Dendritic cell treated with granulocyte-macrophage colony-stimulating factor and Interleukin-4, amounts not matched to agents 40 ng/mL and 50 ng/mL, for 4 days (primary cell): Measurements from ENCODE around the gene FMO4.
"Not testable (repeated sequence)": the region's sequence is repeated elsewhere in the genome, so short reads cannot be mapped to it uniquely, and the experiment has no call there.

ENCODE experiments used
- H3K27ac Mint-ChIP-seq: one replicate; pipeline ENCODE4 v1.8.0; 2022; ENCODE audit warnings: mild to moderate bottlenecking, mixed read lengths
- H3K27me3 Mint-ChIP-seq: one replicate; pipeline ENCODE4 v1.8.0; 2022; ENCODE audit warnings: mild to moderate bottlenecking, mixed read lengths
- H3K36me3 Mint-ChIP-seq: one replicate; pipeline ENCODE4 v1.8.0; 2022; ENCODE audit warnings: low read depth, mixed read lengths
- H3K4me1 Mint-ChIP-seq: one replicate; pipeline ENCODE4 v1.8.0; 2022; ENCODE audit warnings: low read depth, mixed read lengths
- H3K4me3 Mint-ChIP-seq: one replicate; pipeline ENCODE4 v1.8.0; 2022; ENCODE audit warnings: mild to moderate bottlenecking, moderate library complexity, mixed read lengths
- H3K9me3 Mint-ChIP-seq: one replicate; pipeline ENCODE4 v1.8.0; 2022; ENCODE audit warnings: mixed read lengths
- intact Hi-C: fragments of 100-400 bp; cut with micrococcal nuclease; formaldehyde crosslinking; loops from one replicate; pipeline ENCODE4 v1.15.0; 2022

Gene FMO4

GRCh38 chr1:171350594-171350993 is 36.6 kb downstream of the FMO4 start:
- Mint-ChIP-seq H3K27me3 (no peaks in the 10 kb centered on the region), H3K4me3 (no peak overlapping the region), H3K4me1 (peaks cover 5% of the 10 kb centered on the region), H3K36me3 (no peaks in the 10 kb centered on the region), H3K27ac (no peak overlapping the region), H3K9me3 (no peaks in the 10 kb centered on the region)
- intact Hi-C loops = no loop called here

GRCh38 chr1:171351961-171352360 is 38.0 kb downstream of the FMO4 start:
- Mint-ChIP-seq H3K27ac (no peak overlapping the region), H3K4me3 (no peak overlapping the region), H3K27me3 (no peaks in the 10 kb centered on the region), H3K4me1 (peaks cover 5% of the 10 kb centered on the region), H3K9me3 (no peaks in the 10 kb centered on the region), H3K36me3 (no peaks in the 10 kb centered on the region)
- intact Hi-C loops = no loop called here

DNA sequence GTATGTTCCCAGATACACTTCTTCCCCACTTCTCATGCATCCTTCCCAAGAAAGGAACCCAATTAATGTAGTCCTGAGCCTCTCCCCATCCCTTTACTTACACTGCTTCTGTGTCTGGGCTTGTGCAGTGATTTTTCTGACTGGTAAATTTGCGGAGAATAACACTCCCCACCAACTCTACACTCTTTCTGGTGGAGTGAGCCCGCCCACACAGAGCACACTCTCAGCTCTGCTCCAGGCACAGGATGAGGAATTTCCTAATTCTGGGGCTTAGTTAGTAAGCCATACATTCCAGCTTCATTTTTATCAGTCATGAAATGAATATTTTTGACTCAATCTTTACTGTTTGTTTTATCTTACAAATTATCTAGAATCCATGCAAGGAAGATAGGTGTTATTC is 38.6 kb downstream of the FMO4 start:
- Mint-ChIP-seq H3K4me3 (no peak overlapping the region), H3K27me3 (no peaks in the 10 kb centered on the region), H3K27ac (no peak overlapping the region), H3K36me3 (no peaks in the 10 kb centered on the region), H3K4me1 (peaks cover 5% of the 10 kb centered on the region), H3K9me3 (no peaks in the 10 kb centered on the region)
- intact Hi-C loops = no loop called here

GRCh38 chr1:171355727-171356126 is 41.7 kb downstream of the FMO4 start:
- H3K36me3 Mint-ChIP-seq = no peaks in the 10 kb centered on the region
- H3K9me3 Mint-ChIP-seq = no peaks in the 10 kb centered on the region
- H3K27me3 Mint-ChIP-seq = no peaks in the 10 kb centered on the region
- intact Hi-C loops = no loop called here
- H3K4me1 Mint-ChIP-seq = peaks cover under 1% of the 10 kb centered on the region
- H3K27ac Mint-ChIP-seq = no peak overlapping the region
- H3K4me3 Mint-ChIP-seq = no peak overlapping the region

DNA sequence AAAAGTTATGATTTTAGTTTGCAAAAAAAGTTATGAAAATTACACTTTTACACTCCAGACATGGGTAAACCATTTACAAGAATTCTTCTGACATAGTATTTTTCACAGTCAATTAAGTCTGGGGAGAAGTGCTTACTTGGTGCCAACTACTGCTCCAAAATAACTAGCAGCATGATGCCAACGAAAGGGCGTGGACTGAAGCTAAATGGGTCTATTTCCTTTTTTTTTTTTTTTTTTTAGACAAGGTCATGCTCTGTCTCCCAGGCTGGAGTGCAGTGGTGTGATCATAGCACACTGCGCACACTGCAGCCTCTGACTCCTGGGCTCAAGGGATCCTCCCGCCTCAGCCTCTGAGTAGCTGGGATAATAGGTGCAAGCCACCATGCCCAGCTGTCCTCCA is 43.2 kb downstream of the FMO4 start:
- Mint-ChIP-seq H3K27me3 (no peaks in the 10 kb centered on the region), H3K4me3 (no peak overlapping the region), H3K4me1 (no peaks in the 10 kb centered on the region), H3K36me3 (no peaks in the 10 kb centered on the region), H3K9me3 (peaks cover 6% of the 10 kb centered on the region), H3K27ac (no peak overlapping the region)
- intact Hi-C loops = no loop called here

DNA sequence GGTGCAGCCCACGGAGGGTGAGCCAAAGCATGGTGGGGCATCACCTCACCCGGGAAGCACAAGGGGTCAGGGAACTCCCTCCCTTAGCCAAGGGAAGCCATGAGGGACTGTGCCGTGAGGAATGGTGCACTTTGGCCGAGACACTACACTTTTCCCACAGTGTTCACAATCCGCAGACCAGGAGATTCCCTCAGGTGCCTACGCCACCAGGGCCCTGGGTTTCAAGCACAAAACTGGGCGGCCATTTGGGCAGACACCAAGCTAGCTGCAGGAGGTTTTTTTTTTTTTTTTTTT is 45.3 kb downstream of the FMO4 start:
- H3K27ac Mint-ChIP-seq, H3K4me3 Mint-ChIP-seq, intact Hi-C loops, H3K27me3 Mint-ChIP-seq, H3K36me3 Mint-ChIP-seq, H3K4me1 Mint-ChIP-seq: not testable (repeated sequence)
- H3K9me3 Mint-ChIP-seq = peaks cover 13% of the 10 kb centered on the region

- H3K27ac Mint-ChIP-seq, H3K4me3 Mint-ChIP-seq, H3K36me3 Mint-ChIP-seq, H3K27me3 Mint-ChIP-seq, H3K4me1 Mint-ChIP-seq, intact Hi-C loops: not testable (repeated sequence)
- peaks cover 13% of the 10 kb centered on the region for H3K9me3 Mint-ChIP-seq
Observed at GRCh38 chr1:171359731-171360527, 45.9 kb downstream of the FMO4 start.

DNA sequence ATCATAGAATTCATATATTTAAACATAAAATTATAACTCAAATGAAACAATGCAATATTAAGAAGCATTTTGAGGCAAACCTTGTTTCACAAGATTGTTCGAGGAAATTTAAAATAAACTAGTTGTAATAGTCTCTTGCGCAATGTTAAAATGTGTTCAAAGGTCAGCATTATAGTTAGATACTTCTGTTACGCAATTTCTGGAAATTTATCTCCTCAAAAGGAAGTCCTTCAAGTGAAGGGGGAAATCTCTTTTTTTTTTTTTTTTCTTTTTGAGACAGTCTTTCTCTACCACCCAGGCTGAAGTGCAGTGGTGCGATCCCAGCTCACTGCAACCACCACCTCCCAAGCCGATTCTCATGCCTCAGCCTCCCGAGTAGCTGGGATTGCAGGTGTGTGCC is 52.1 kb downstream of the FMO4 start:
- Mint-ChIP-seq H3K9me3 (peaks cover 13% of the 10 kb centered on the region), H3K36me3 (no peaks in the 10 kb centered on the region), H3K4me3 (no peak overlapping the region)

GRCh38 chr1:171366816-171367215 is 52.8 kb downstream of the FMO4 start:
- H3K27ac Mint-ChIP-seq = no peak overlapping the region
- peaks cover 16% of the 10 kb centered on the region for H3K4me1 Mint-ChIP-seq
- H3K4me3 Mint-ChIP-seq = no peak overlapping the region
- peaks cover 11% of the 10 kb centered on the region for H3K9me3 Mint-ChIP-seq
- intact Hi-C loops = no loop called here
- H3K27me3 Mint-ChIP-seq = no peaks in the 10 kb centered on the region
- H3K36me3 Mint-ChIP-seq = no peaks in the 10 kb centered on the region

More for the DNA sequence above, 52.1 kb downstream of the FMO4 start:
- intact Hi-C loops = no loop called here
- Mint-ChIP-seq H3K27me3 (no peaks in the 10 kb centered on the region), H3K4me1 (peaks cover 16% of the 10 kb centered on the region), H3K27ac (no peak overlapping the region)

DNA sequence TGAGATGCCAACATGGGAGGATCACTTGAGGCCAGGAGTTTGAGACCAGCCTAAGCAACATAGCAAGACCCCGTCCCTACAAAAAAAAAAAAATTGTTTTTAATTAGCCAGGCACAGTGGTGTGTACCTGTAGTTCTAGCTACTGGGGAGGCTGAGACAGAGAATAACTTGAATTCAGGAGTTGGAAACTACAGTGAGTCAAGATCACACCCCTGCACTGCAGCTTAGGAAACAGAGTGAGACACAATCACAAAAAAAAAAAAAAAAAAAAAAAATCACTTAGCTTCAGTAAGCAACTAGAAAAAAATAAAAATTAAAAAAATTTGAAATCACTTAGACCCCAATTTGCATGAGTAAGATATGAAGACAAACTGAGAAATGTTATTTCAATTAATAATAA is 53.5 kb downstream of the FMO4 start:
- H3K4me1 Mint-ChIP-seq = peaks cover 16% of the 10 kb centered on the region
- H3K27ac Mint-ChIP-seq = no peak overlapping the region
- intact Hi-C loops = no loop called here
- no peaks in the 10 kb centered on the region for H3K27me3 Mint-ChIP-seq
- H3K9me3 Mint-ChIP-seq = peaks cover 5% of the 10 kb centered on the region
- no peak overlapping the region for H3K4me3 Mint-ChIP-seq
- H3K36me3 Mint-ChIP-seq = no peaks in the 10 kb centered on the region

DNA sequence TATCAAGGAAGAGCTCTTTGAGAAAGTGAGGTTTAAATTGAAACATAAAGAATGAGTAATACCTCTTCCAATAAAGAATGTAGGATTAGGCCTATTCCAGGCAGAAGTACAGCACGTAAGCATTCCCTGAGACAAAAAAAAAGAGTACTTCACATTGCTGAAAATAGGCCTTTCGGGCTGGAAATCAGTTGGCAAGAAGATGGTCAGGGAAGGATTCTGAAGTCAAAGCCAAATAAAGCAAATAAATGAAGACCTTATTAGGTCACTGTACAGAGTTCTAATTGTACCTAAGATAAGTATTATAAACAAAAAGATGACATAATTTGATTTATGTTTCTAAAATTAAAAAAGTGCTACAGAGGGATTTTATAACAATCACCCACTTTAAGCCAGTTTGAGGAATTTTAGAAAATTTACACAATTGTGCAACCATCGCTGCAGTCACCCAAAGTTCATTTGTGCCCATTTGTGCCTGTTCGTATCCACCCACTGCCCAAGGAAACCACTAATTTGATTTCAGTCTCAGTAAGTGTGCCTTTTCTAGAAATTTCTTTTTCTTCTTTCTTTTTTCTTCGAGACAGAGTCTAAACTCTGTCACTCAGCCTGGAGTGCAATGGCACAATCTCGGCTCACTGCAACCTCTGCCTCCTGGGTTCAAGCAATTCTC is 58.6 kb downstream of the FMO4 start:
- Mint-ChIP-seq H3K27me3 (peaks cover 2% of the 10 kb centered on the region), H3K4me1 (no peaks in the 10 kb centered on the region), H3K36me3 (no peaks in the 10 kb centered on the region), H3K27ac (no peak overlapping the region), H3K9me3 (no peaks in the 10 kb centered on the region), H3K4me3 (no peak overlapping the region)
- intact Hi-C loops = no loop called here

GRCh38 chr1:171373357-171374122 is 59.6 kb downstream of the FMO4 start:
- H3K4me1 Mint-ChIP-seq, H3K27ac Mint-ChIP-seq, intact Hi-C loops, H3K4me3 Mint-ChIP-seq, H3K36me3 Mint-ChIP-seq, H3K27me3 Mint-ChIP-seq, H3K9me3 Mint-ChIP-seq: not testable (repeated sequence)

GRCh38 chr1:171379846-171380245 is 65.9 kb downstream of the FMO4 start:
- H3K27me3 Mint-ChIP-seq = peaks cover 2% of the 10 kb centered on the region
- peaks cover 21% of the 10 kb centered on the region for H3K9me3 Mint-ChIP-seq
- H3K4me1 Mint-ChIP-seq = no peaks in the 10 kb centered on the region
- intact Hi-C loops = no loop called here
- no peak overlapping the region for H3K4me3 Mint-ChIP-seq
- H3K36me3 Mint-ChIP-seq = no peaks in the 10 kb centered on the region
- H3K27ac Mint-ChIP-seq = no peak overlapping the region

GRCh38 chr1:171381866-171382210 is 67.9 kb downstream of the FMO4 start:
- H3K27me3 Mint-ChIP-seq = no peaks in the 10 kb centered on the region
- no peak overlapping the region for H3K27ac Mint-ChIP-seq
- no peaks in the 10 kb centered on the region for H3K36me3 Mint-ChIP-seq
- peaks cover 21% of the 10 kb centered on the region for H3K9me3 Mint-ChIP-seq
- H3K4me1 Mint-ChIP-seq = no peaks in the 10 kb centered on the region
- H3K4me3 Mint-ChIP-seq = no peak overlapping the region
- intact Hi-C loops = no loop called here
